Activated naive CD4-positive, alpha-beta T cell treated with anti-CD3 and anti-CD28 coated beads, Interleukin-2, amount 10 ng/mL, durations not matched to agents 7 days and 5 days (primary cell): ENCODE measurements around the gene ABHD17A.
"Not testable (repeated sequence)": the region's sequence is repeated elsewhere in the genome, so short reads cannot be mapped to it uniquely, and the experiment has no call there.

ENCODE experiments used
- CTCF ChIA-PET: fragments of 350-600 bp; sonication (Branson Sonifier 250); formaldehyde crosslinking; loops from one replicate; lab custom pipeline; 2021; ENCODE audit warnings: antibody characterized with exemption; lab: Charles Lee
- DNase-seq: peaks from one replicate; pipeline ENCODE4 v3.0.0-alpha.2; 2020
- H3K27ac Mint-ChIP-seq: one replicate; pipeline ENCODE4 v1.8.0; 2021; ENCODE audit warnings: mild to moderate bottlenecking, moderate library complexity, mixed read lengths
- H3K27me3 Mint-ChIP-seq: one replicate; pipeline ENCODE4 v1.8.0; 2021; ENCODE audit warnings: mild to moderate bottlenecking, mixed read lengths
- H3K36me3 Mint-ChIP-seq: one replicate; pipeline ENCODE4 v1.8.0; 2021; ENCODE audit warnings: mixed read lengths
- H3K4me1 Mint-ChIP-seq: one replicate; pipeline ENCODE4 v1.8.0; 2021; ENCODE audit warnings: mixed read lengths
- H3K4me3 Mint-ChIP-seq: one replicate; pipeline ENCODE4 v1.8.0; 2021; ENCODE audit warnings: mild to moderate bottlenecking, moderate library complexity, mixed read lengths
- H3K9me3 Mint-ChIP-seq: one replicate; pipeline ENCODE4 v1.8.0; 2021; ENCODE audit warnings: mixed read lengths

ABHD17A gene

GRCh38 chr19:1885398-1886119 lies at the start of gene ABHD17A:
ABHD17A (minus strand) TSS chr19:1885496; CDS start chr19:1881566, 3,930 bp downstream.
- CTCF ChIA-PET = interaction anchor here (0.9 to 1.0 kb wide), 2 partner anchors 9 to 21 kb away, joined by 3 read pairs; no protein-coding TSS in a partner anchor
- DNase-seq = peak; percentile 96
- peak within 1 kb of the TSS; percentile 90 for H3K4me3 Mint-ChIP-seq
- peaks cover 30% of the 10 kb centered on the region for H3K36me3 Mint-ChIP-seq
- not testable (repeated sequence) for H3K27me3 Mint-ChIP-seq, H3K9me3 Mint-ChIP-seq
- peak within 1 kb of the TSS; percentile 90 for H3K27ac Mint-ChIP-seq
- H3K4me1 Mint-ChIP-seq = peaks cover 48% of the 10 kb centered on the region

DNA sequence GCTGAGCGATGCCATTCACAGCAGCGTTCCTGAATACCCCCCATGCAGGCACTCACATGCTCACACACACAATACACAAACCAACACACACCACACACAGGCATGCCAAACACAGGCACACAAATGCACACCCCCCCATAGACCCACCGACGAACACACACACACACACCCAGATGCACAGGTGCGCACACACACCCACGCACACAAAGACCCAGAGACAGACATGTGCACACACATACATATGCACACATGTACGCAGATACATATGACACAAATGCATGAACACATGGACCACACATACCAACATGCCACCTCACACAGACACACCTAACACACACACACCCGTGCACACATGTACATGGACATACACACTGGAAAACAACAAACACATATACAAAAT lies 48.6 kb upstream of the ABHD17A start:
- H3K36me3 Mint-ChIP-seq = peaks cover 25% of the 10 kb centered on the region
- H3K27ac Mint-ChIP-seq = peak overlapping the region; percentile 1
- no peak for DNase-seq
- peaks cover 17% of the 10 kb centered on the region for H3K9me3 Mint-ChIP-seq
- peaks cover 31% of the 10 kb centered on the region for H3K27me3 Mint-ChIP-seq
- no peak overlapping the region for H3K4me3 Mint-ChIP-seq
- CTCF ChIA-PET = no interaction called here
- H3K4me1 Mint-ChIP-seq = peaks cover 37% of the 10 kb centered on the region

GRCh38 chr19:1933244-1933643 lies 47.9 kb upstream of the ABHD17A start:
- H3K4me3 Mint-ChIP-seq = no peak overlapping the region
- H3K4me1 Mint-ChIP-seq = peaks cover 41% of the 10 kb centered on the region
- H3K9me3 Mint-ChIP-seq = peaks cover 17% of the 10 kb centered on the region
- H3K27me3 Mint-ChIP-seq = peaks cover 32% of the 10 kb centered on the region
- peaks cover 25% of the 10 kb centered on the region for H3K36me3 Mint-ChIP-seq
- DNase-seq = no peak
- H3K27ac Mint-ChIP-seq = no peak overlapping the region
- CTCF ChIA-PET = interaction anchor here (0.8 kb wide), 1 partner anchor 13 kb away, joined by 3 read pairs; no protein-coding TSS in a partner anchor

DNA sequence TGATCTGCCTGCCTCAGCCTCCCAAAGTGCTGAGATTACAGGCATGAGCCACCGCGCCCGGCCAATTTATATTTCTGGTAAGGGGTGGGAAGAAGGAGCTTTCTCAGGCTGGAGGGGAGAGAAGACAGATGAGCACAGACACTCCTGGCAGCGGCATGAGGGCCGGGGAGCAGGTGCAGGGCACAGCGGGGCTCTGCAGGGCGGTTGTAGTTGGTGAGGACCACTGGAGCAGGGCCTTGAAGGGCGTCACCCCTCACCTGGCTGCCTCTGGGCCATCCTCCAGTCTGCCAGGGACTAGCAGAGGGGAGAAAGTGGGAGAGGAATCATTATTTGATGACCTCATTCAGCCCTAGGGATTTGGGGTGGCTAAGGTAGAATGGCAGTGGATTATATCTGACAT lies 47.1 kb upstream of the ABHD17A start:
- DNase-seq = no peak
- H3K4me3 Mint-ChIP-seq = no peak overlapping the region
- H3K4me1 Mint-ChIP-seq = peaks cover 43% of the 10 kb centered on the region
- no peak overlapping the region for H3K27ac Mint-ChIP-seq
- H3K9me3 Mint-ChIP-seq = peaks cover 22% of the 10 kb centered on the region
- peaks cover 26% of the 10 kb centered on the region for H3K36me3 Mint-ChIP-seq
- CTCF ChIA-PET = no interaction called here
- H3K27me3 Mint-ChIP-seq = peaks cover 36% of the 10 kb centered on the region

GRCh38 chr19:1931445-1931844 lies 46.1 kb upstream of the ABHD17A start:
- H3K9me3 Mint-ChIP-seq = peaks cover 22% of the 10 kb centered on the region
- H3K4me1 Mint-ChIP-seq = peaks cover 50% of the 10 kb centered on the region
- H3K4me3 Mint-ChIP-seq = no peak overlapping the region

DNA sequence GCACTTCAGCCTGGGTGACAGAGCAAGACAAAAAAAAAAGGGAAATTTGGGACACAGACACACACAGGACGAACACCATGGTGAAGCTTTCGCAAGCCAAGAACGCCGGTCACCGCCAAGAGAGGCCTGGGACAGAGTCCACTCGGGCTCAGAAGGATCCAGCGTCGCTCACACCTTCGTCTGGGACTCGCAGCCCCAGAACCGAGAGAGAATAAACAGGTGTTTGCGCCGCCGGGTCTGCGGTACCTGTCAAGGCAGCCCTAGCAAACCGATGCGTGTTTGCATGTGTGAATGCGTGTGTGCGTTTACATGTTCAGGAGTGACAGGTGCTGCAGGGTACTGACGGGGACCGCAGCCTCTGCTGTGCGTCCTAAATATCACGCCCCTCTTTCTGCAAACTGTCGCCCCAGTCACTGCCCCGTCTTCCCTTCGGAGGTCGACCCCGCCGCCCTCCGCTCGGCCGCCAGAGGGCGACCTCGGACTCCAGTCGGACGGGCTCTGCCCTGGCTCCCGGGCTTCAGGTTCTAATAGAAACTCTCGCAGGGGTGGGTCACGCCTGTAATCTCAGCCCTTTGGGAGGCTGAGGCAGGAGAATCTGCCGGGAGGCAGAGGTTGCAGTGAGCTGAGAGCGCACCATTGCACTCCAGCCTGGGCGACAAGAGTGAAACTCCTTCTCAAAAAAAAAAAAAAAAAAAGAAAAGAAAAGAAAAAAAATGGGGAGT lies 43.9 kb upstream of the ABHD17A start:
- CTCF ChIA-PET = interaction anchor here (0.6 to 2.3 kb wide), 10 partner anchors 13 to 232 kb away, joined by 3 to 10 read pairs (median 3); no protein-coding TSS in a partner anchor
- H3K27ac Mint-ChIP-seq = peak overlapping the region; percentile 5

More at GRCh38 chr19:1931445-1931844, 46.1 kb upstream of the ABHD17A start:
- peak overlapping the region; percentile 42 for H3K27ac Mint-ChIP-seq
- CTCF ChIA-PET = interaction anchor here (2.3 kb wide), 1 partner anchor 34 kb away, joined by 10 read pairs; no protein-coding TSS in a partner anchor
- no peak for DNase-seq
- H3K36me3 Mint-ChIP-seq = peaks cover 24% of the 10 kb centered on the region
- peaks cover 36% of the 10 kb centered on the region for H3K27me3 Mint-ChIP-seq

GRCh38 chr19:1925544-1925943 lies 40.2 kb upstream of the ABHD17A start:
- Mint-ChIP-seq H3K36me3 (peaks cover 5% of the 10 kb centered on the region), H3K27me3 (peaks cover 21% of the 10 kb centered on the region), H3K4me3 (no peak overlapping the region), H3K4me1 (peaks cover 58% of the 10 kb centered on the region), H3K27ac (no peak overlapping the region), H3K9me3 (peaks cover 4% of the 10 kb centered on the region)
- CTCF ChIA-PET = no interaction called here
- DNase-seq = no peak

More for the DNA sequence above, 43.9 kb upstream of the ABHD17A start:
- Mint-ChIP-seq H3K4me1 (peaks cover 44% of the 10 kb centered on the region), H3K36me3 (peaks cover 16% of the 10 kb centered on the region), H3K9me3 (peaks cover 16% of the 10 kb centered on the region), H3K4me3 (peak overlapping the region; percentile 71), H3K27me3 (peaks cover 36% of the 10 kb centered on the region)
- peak; percentile 84 for DNase-seq

DNA sequence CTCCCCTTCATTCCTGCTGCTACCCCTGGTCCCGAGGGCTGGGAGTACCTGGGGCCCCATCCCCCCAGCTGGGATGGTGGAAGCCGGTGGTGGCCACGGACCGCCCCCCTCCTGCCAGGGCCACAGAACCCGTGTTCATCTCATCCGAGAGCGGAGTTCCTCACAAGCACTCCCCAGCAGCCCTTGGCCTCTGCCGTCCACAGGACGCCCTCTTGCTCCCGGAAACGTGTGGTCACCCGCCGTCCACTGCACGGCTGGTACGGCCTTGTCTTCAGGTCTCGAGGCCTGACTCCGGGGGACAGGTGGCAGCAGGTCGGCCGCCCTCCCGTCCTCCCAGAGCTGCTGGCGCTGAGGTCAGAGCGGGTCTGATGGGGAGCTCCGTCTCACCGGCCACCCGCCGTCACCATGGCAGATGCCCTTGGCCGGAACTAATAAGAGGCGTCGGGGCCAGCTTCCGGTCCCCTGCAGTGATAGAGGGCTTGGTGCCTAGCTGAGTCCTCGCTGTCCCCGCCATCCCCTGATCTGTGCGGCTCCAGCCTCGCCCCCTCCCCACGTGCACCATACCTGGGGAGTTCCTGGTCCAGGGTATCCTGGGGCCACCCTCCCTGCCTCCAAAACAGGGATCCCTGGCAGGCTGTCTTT lies 39.1 kb upstream of the ABHD17A start:
- Mint-ChIP-seq H3K27me3 (peaks cover 10% of the 10 kb centered on the region), H3K4me1 (peaks cover 50% of the 10 kb centered on the region), H3K4me3 (no peak overlapping the region), H3K36me3 (peaks cover 8% of the 10 kb centered on the region), H3K27ac (peak overlapping the region; percentile 55), H3K9me3 (peaks cover 4% of the 10 kb centered on the region)
- CTCF ChIA-PET = interaction anchor here (1.9 kb wide), 1 partner anchor 27 kb away, joined by 10 read pairs; no protein-coding TSS in a partner anchor
- DNase-seq = no peak

DNA sequence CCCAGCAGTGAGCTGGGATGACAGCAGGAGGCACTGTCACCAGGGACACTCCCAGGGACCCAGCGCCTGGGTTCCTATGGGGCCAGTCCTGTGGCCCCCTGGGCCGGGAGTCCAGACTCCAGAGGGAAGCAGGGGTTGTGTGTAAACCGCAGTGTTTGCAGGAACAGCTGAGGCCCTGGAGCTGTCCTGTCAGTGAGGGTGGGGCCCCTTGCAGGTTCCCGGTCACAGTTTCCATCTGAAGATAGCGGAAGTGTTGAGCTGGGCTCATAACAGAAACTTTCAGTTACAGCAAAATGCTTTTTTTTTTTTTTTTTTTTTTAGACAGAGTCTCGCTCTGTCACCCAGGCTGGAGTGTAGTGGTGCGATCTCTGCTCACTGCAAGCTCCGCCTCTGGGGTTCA lies 38.0 kb upstream of the ABHD17A start:
- CTCF ChIA-PET = interaction anchor here (1.1 to 1.9 kb wide), 3 partner anchors 13 to 26 kb away, joined by 3 to 10 read pairs (median 4); no protein-coding TSS in a partner anchor
- Mint-ChIP-seq H3K4me3 (no peak overlapping the region), H3K4me1 (peaks cover 41% of the 10 kb centered on the region), H3K27ac (peak overlapping the region; percentile 87), H3K27me3 (peaks cover 4% of the 10 kb centered on the region), H3K9me3 (peaks cover 4% of the 10 kb centered on the region), H3K36me3 (peaks cover 9% of the 10 kb centered on the region)
- peak; percentile 65 for DNase-seq

DNA sequence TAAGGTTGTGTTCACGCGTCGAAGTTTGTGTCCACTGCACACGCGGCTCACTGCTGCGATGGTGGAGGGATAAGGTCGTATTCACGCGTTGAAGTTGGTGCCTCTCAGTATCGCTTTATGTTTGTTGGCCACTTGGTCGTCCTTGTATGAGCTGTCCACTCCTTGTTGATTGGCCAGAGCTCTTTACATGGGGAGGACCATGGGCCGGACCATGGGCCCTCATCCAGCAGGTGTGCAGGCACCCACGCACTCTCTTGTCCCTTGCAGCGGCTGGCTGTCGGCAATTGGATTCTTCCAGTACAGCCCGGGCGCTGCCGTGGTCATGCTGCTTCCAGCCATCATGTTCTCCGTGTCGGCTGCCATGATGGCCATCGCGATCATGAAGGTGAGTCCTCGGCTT lies 37.5 kb upstream of the ABHD17A start:
- peak overlapping the region; percentile 87 for H3K27ac Mint-ChIP-seq
- DNase-seq = no peak
- peaks cover 2% of the 10 kb centered on the region for H3K27me3 Mint-ChIP-seq
- H3K4me1 Mint-ChIP-seq = peaks cover 36% of the 10 kb centered on the region
- CTCF ChIA-PET = interaction anchor here (1.1 to 1.9 kb wide), 3 partner anchors 14 to 25 kb away, joined by 3 to 10 read pairs (median 4); no protein-coding TSS in a partner anchor
- H3K36me3 Mint-ChIP-seq = peaks cover 11% of the 10 kb centered on the region
- no peak overlapping the region for H3K4me3 Mint-ChIP-seq
- H3K9me3 Mint-ChIP-seq = peaks cover 3% of the 10 kb centered on the region

DNA sequence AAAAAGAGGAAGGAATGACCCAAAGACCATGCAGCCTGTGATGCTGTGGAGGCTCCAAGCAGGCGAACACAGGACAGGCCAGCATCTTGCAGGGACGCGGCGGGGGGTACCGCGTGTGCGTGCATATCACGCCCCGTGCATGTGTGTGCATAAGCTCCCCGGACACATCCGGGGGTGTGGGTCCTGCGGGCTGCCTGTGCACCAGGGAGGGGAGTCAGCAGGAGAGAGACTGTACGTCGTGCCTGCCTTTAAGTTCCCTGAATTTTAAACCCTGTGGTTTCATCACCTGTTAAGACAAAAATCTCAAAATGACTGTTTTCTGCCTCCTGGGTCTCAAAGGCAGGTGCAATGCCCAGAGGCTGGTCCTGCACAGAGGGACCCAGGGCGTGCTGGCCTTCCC lies 36.5 kb upstream of the ABHD17A start:
- H3K4me1 Mint-ChIP-seq = peaks cover 26% of the 10 kb centered on the region
- no peak overlapping the region for H3K4me3 Mint-ChIP-seq
- H3K9me3 Mint-ChIP-seq = no peaks in the 10 kb centered on the region
- no peak for DNase-seq
- peaks cover 14% of the 10 kb centered on the region for H3K36me3 Mint-ChIP-seq
- CTCF ChIA-PET = no interaction called here
- H3K27me3 Mint-ChIP-seq = no peaks in the 10 kb centered on the region
- H3K27ac Mint-ChIP-seq = peak overlapping the region; percentile 71

GRCh38 chr19:1921326-1921725 lies 36.0 kb upstream of the ABHD17A start:
- H3K27ac Mint-ChIP-seq = no peak overlapping the region
- CTCF ChIA-PET = no interaction called here
- H3K36me3 Mint-ChIP-seq = peaks cover 14% of the 10 kb centered on the region
- H3K9me3 Mint-ChIP-seq = no peaks in the 10 kb centered on the region
- no peaks in the 10 kb centered on the region for H3K27me3 Mint-ChIP-seq
- no peak for DNase-seq
- H3K4me3 Mint-ChIP-seq = no peak overlapping the region
- H3K4me1 Mint-ChIP-seq = peaks cover 23% of the 10 kb centered on the region

DNA sequence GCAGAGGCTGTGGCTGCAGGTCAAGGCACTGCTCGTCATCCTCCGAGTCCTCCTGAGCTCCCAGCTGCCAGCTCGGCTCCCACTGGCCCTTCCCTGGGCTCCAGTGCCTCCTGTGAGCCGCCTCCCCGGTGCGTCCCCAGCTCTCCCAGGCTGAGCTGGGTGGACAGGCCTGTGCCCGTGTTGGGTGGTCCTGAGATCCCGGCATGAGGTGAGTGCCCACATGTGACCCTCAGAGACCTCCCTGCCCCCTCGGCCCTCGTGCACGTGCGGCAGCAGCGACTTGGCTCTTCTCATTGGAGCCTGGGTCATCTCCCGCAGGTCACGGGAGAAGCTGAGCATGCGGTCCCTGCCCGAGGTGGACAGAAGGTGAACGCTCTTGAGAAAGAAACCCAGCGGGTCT lies 35.3 kb upstream of the ABHD17A start:
- peaks cover 14% of the 10 kb centered on the region for H3K36me3 Mint-ChIP-seq
- no peak for DNase-seq
- H3K27me3 Mint-ChIP-seq = no peaks in the 10 kb centered on the region
- H3K27ac Mint-ChIP-seq = peak overlapping the region; percentile 49
- no peak overlapping the region for H3K4me3 Mint-ChIP-seq
- CTCF ChIA-PET = no interaction called here
- no peaks in the 10 kb centered on the region for H3K9me3 Mint-ChIP-seq
- H3K4me1 Mint-ChIP-seq = peaks cover 23% of the 10 kb centered on the region

GRCh38 chr19:1918975-1919374 lies 33.7 kb upstream of the ABHD17A start:
- H3K4me1 Mint-ChIP-seq = peaks cover 21% of the 10 kb centered on the region
- H3K36me3 Mint-ChIP-seq = peaks cover 11% of the 10 kb centered on the region
- H3K27ac Mint-ChIP-seq = no peak overlapping the region
- DNase-seq = no peak
- CTCF ChIA-PET = no interaction called here
- H3K9me3 Mint-ChIP-seq = no peaks in the 10 kb centered on the region
- H3K27me3 Mint-ChIP-seq = no peaks in the 10 kb centered on the region
- no peak overlapping the region for H3K4me3 Mint-ChIP-seq
